Measurements from ENCODE around the gene PEX5.

DNA sequence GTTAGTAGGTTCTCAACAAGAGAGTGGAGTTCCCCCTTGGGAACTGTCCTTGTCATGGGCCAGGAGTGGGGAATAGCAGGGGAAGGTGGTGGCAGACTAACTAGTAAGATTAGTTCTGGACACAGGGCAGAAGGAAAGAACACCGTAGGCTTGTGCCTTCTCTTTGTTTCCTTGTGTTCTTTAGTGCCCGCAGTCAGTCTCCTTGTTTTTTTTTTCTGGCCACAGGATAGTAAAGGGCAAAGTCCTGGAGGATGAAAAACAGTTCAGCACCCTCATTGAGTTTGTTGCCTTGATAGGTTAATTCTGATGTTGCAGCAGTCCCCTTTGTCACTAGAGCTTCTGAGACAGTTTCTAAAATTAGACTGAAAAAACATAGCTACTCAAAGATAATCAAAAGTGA lies 8.4 kb downstream of the PEX5 start:
- no peak for TF ChIP-seq POLR2AphosphoS5 (IDR thresholded peaks at IDR 0.05)
- TF ChIP-seq, protein P1, sequence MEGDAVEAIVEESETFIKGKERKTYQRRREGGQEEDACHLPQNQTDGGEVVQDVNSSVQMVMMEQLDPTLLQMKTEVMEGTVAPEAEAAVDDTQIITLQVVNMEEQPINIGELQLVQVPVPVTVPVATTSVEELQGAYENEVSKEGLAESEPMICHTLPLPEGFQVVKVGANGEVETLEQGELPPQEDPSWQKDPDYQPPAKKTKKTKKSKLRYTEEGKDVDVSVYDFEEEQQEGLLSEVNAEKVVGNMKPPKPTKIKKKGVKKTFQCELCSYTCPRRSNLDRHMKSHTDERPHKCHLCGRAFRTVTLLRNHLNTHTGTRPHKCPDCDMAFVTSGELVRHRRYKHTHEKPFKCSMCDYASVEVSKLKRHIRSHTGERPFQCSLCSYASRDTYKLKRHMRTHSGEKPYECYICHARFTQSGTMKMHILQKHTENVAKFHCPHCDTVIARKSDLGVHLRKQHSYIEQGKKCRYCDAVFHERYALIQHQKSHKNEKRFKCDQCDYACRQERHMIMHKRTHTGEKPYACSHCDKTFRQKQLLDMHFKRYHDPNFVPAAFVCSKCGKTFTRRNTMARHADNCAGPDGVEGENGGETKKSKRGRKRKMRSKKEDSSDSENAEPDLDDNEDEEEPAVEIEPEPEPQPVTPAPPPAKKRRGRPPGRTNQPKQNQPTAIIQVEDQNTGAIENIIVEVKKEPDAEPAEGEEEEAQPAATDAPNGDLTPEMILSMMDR (IDR thresholded peaks at IDR 0.05), result no peak
- no peak for TF ChIP-seq POLR2A (IDR thresholded peaks at IDR 0.05)
